GM15510 (cell line): ENCODE data around the gene KAT2A.

Source experiments
- POLR2A ChIP-seq: IDR thresholded peaks from 3 replicates; pipeline ENCODE4 v1.6.1; 2011; ENCODE audit warnings: borderline replicate concordance; ENCODE audit not compliant: insufficient read length; ENCODE audit errors: extremely low read depth

The KAT2A gene

GRCh38 chr17:42141382-42141781, 20.2 kb upstream of the KAT2A start:
- no peak for TF ChIP-seq POLR2A

GRCh38 chr17:42138749-42139492, 17.8 kb upstream of the KAT2A start:
- no peak for TF ChIP-seq POLR2A

- TF ChIP-seq POLR2A, result no peak
Observed at GRCh38 chr17:42136654-42137051, 15.5 kb upstream of the KAT2A start.

GRCh38 chr17:42135664-42136653, 14.8 kb upstream of the KAT2A start:
- TF ChIP-seq POLR2A, result no peak

GRCh38 chr17:42135151-42135550, 14.0 kb upstream of the KAT2A start:
- no peak for TF ChIP-seq POLR2A

- no peak for TF ChIP-seq POLR2A
Observed at GRCh38 chr17:42133461-42134041, 12.4 kb upstream of the KAT2A start.

- no peak for TF ChIP-seq POLR2A
Observed at GRCh38 chr17:42132941-42133340, 11.8 kb upstream of the KAT2A start.

- TF ChIP-seq POLR2A, result no peak
Observed at GRCh38 chr17:42131981-42132432, 10.8 kb upstream of the KAT2A start.

- no peak for TF ChIP-seq POLR2A
Observed at GRCh38 chr17:42131232-42131631, 10.1 kb upstream of the KAT2A start.

GRCh38 chr17:42130310-42130936, 9.3 kb upstream of the KAT2A start:
- no peak for TF ChIP-seq POLR2A

- no peak for TF ChIP-seq POLR2A
Observed at GRCh38 chr17:42129109-42129837, 8.1 kb upstream of the KAT2A start.

- no peak for TF ChIP-seq POLR2A
Observed at GRCh38 chr17:42127414-42127813, 6.2 kb upstream of the KAT2A start.

- no peak for TF ChIP-seq POLR2A
Observed at GRCh38 chr17:42126836-42127235, 5.7 kb upstream of the KAT2A start.

- no peak for TF ChIP-seq POLR2A
Observed at GRCh38 chr17:42125565-42125964, 4.4 kb upstream of the KAT2A start.

GRCh38 chr17:42124256-42124655, 3.1 kb upstream of the KAT2A start:
- no peak for TF ChIP-seq POLR2A
